Stimulated activated naive B cell treated with anti-CD40 and anti-IgM and Interleukin-4, amounts not matched to agents 10 μg/mL and 1 μg/mL and 100 μg/mL, for 72 hours (primary cell): ENCODE results near the gene PRKAR1B.

Source experiments
- ATAC-seq, 2 donors: fragments of 150-1000 bp; cut with Tn5 transposase; replicated peaks; 2 replicates each; pipeline ENCODE4 v1.10.0; 2021; ENCODE audit warnings: moderate library complexity in 1 of 2
- DNase-seq: peaks from one replicate; pipeline ENCODE4 v3.0.0; 2021
- H3K27ac Mint-ChIP-seq: one replicate; pipeline ENCODE4 v1.8.0; 2022; ENCODE audit warnings: mild to moderate bottlenecking, mixed read lengths
- H3K27me3 Mint-ChIP-seq, 2 donors: one replicate each; pipeline ENCODE4 v1.8.0; 2022; ENCODE audit warnings: mixed read lengths in 2 of 2
- H3K36me3 Mint-ChIP-seq, 2 donors: one replicate each; pipeline ENCODE4 v1.8.0; 2022; ENCODE audit warnings: mixed read lengths in 2 of 2, mild to moderate bottlenecking in 1 of 2
- H3K4me1 Mint-ChIP-seq, 2 donors: one replicate each; pipeline ENCODE4 v1.8.0; 2022; ENCODE audit warnings: mixed read lengths in 2 of 2, mild to moderate bottlenecking in 1 of 2
- H3K4me3 Mint-ChIP-seq, 2 donors: one replicate each; pipeline ENCODE4 v1.8.0; 2022; ENCODE audit warnings: mild to moderate bottlenecking in 2 of 2, mixed read lengths in 2 of 2, moderate library complexity in 1 of 2
- H3K9me3 Mint-ChIP-seq, 2 donors: one replicate each; pipeline ENCODE4 v1.8.0; 2022; ENCODE audit warnings: mixed read lengths in 2 of 2, mild to moderate bottlenecking in 1 of 2

PRKAR1B gene

GRCh38 chr7:506921-507622 lies 220.0 kb downstream of the PRKAR1B start:
- ATAC-seq (no peak), DNase-seq (no peak)
- Mint-ChIP-seq H3K27me3 (no peaks in the 10 kb centered on the region), H3K36me3 (peaks cover 4 to 20% of the 10 kb centered on the region in 2 donors), H3K27ac (no peak overlapping the region), H3K9me3 (no peaks in the 10 kb centered on the region), H3K4me3 (no peak overlapping the region), H3K4me1 (no peaks in the 10 kb centered on the region)

- Mint-ChIP-seq H3K4me3 (no peak overlapping the region), H3K9me3 (no peaks in the 10 kb centered on the region), H3K27ac (no peak overlapping the region), H3K4me1 (no peaks in the 10 kb centered on the region), H3K27me3 (no peaks in the 10 kb centered on the region), H3K36me3 (peaks cover 1 to 17% of the 10 kb centered on the region in 2 donors)
- DNase-seq (no peak), ATAC-seq (no peak)
Measured at GRCh38 chr7:506391-506831, 220.7 kb downstream of the PRKAR1B start.

- H3K9me3 Mint-ChIP-seq = no peaks in the 10 kb centered on the region
- ATAC-seq (no peak), DNase-seq (no peak)
- peak overlapping the region; percentile 16 for H3K27ac Mint-ChIP-seq
- H3K4me1 Mint-ChIP-seq = no peaks in the 10 kb centered on the region
- no peak overlapping the region for H3K4me3 Mint-ChIP-seq
- no peaks in the 10 kb centered on the region for H3K27me3 Mint-ChIP-seq
- peaks cover 4 to 26% of the 10 kb centered on the region in 2 donors for H3K36me3 Mint-ChIP-seq
Measured at GRCh38 chr7:505171-505570, 221.9 kb downstream of the PRKAR1B start.

GRCh38 chr7:504221-505111 lies 222.6 kb downstream of the PRKAR1B start:
- no peaks in the 10 kb centered on the region for H3K4me1 Mint-ChIP-seq
- H3K4me3 Mint-ChIP-seq = no peak overlapping the region
- no peak overlapping the region for H3K27ac Mint-ChIP-seq
- H3K9me3 Mint-ChIP-seq = peaks cover 0 to 5% of the 10 kb centered on the region in 2 donors
- no peak for DNase-seq
- ATAC-seq = no peak
- H3K36me3 Mint-ChIP-seq = peaks cover 9 to 33% of the 10 kb centered on the region in 2 donors
- H3K27me3 Mint-ChIP-seq = no peaks in the 10 kb centered on the region

GRCh38 chr7:503575-504111 lies 223.4 kb downstream of the PRKAR1B start:
- no peak for DNase-seq
- no peak for ATAC-seq
- H3K4me1 Mint-ChIP-seq = no peaks in the 10 kb centered on the region
- H3K4me3 Mint-ChIP-seq = no peak overlapping the region
- peaks cover 9 to 41% of the 10 kb centered on the region in 2 donors for H3K36me3 Mint-ChIP-seq
- peaks cover 0 to 8% of the 10 kb centered on the region in 2 donors for H3K9me3 Mint-ChIP-seq
- H3K27ac Mint-ChIP-seq = no peak overlapping the region
- H3K27me3 Mint-ChIP-seq = no peaks in the 10 kb centered on the region

- H3K4me1 Mint-ChIP-seq = peaks cover 0 to 4% of the 10 kb centered on the region in 2 donors
- no peak overlapping the region for H3K27ac Mint-ChIP-seq
- H3K36me3 Mint-ChIP-seq = peaks cover 11 to 50% of the 10 kb centered on the region in 2 donors
- no peak for ATAC-seq
- peaks cover 0 to 8% of the 10 kb centered on the region in 2 donors for H3K9me3 Mint-ChIP-seq
- H3K27me3 Mint-ChIP-seq = no peaks in the 10 kb centered on the region
- DNase-seq = no peak
- H3K4me3 Mint-ChIP-seq = no peak overlapping the region
Measured at GRCh38 chr7:502296-502695, 224.8 kb downstream of the PRKAR1B start.

- H3K27ac Mint-ChIP-seq = no peak overlapping the region
- H3K9me3 Mint-ChIP-seq = peaks cover 0 to 8% of the 10 kb centered on the region in 2 donors
- peaks cover 12 to 53% of the 10 kb centered on the region in 2 donors for H3K36me3 Mint-ChIP-seq
- H3K4me3 Mint-ChIP-seq = no peak overlapping the region
- H3K27me3 Mint-ChIP-seq = no peaks in the 10 kb centered on the region
- DNase-seq = no peak
- H3K4me1 Mint-ChIP-seq = peaks cover 0 to 4% of the 10 kb centered on the region in 2 donors
- no peak for ATAC-seq
Measured at GRCh38 chr7:501526-501925, 225.6 kb downstream of the PRKAR1B start.

- H3K27me3 Mint-ChIP-seq = no peaks in the 10 kb centered on the region
- H3K9me3 Mint-ChIP-seq = peaks cover 0 to 8% of the 10 kb centered on the region in 2 donors
- no peak for ATAC-seq
- no peak overlapping the region for H3K27ac Mint-ChIP-seq
- H3K36me3 Mint-ChIP-seq = peaks cover 12 to 57% of the 10 kb centered on the region in 2 donors
- H3K4me1 Mint-ChIP-seq = peaks cover 0 to 4% of the 10 kb centered on the region in 2 donors
- DNase-seq = no peak
- no peak overlapping the region for H3K4me3 Mint-ChIP-seq
Measured at GRCh38 chr7:500521-501420, 226.3 kb downstream of the PRKAR1B start.

- Mint-ChIP-seq H3K9me3 (peaks cover 0 to 8% of the 10 kb centered on the region in 2 donors), H3K4me3 (no peak overlapping the region), H3K27me3 (no peaks in the 10 kb centered on the region), H3K4me1 (peaks cover 0 to 4% of the 10 kb centered on the region in 2 donors), H3K27ac (no peak overlapping the region), H3K36me3 (peaks cover 12 to 53% of the 10 kb centered on the region in 2 donors)
- no peak for ATAC-seq
- no peak for DNase-seq
Measured at GRCh38 chr7:499853-500485, 227.1 kb downstream of the PRKAR1B start.
